Colonic mucosa (tissue), 4 donors: ENCODE measurements around the gene DOCK10. TPM values are rescaled to one million over a fixed set of nuclear protein-coding genes. Genes with fewer than 3 reads are reported as not detected.

ENCODE experiments used
- DNase-seq: peaks from one replicate; pipeline ENCODE4 v3.0.0-alpha.2; 2020
- H3K27ac ChIP-seq: fragments of 200-600 bp; one replicate; pipeline ENCODE4 v1.8.0; 2021
- H3K27me3 ChIP-seq: fragments of 200-600 bp; one replicate; pipeline ENCODE4 v1.8.0; 2021
- H3K36me3 ChIP-seq: fragments of 200-600 bp; one replicate; pipeline ENCODE4 v1.8.0; 2021
- H3K4me1 ChIP-seq: fragments of 200-600 bp; one replicate; pipeline ENCODE4 v1.8.0; 2021; ENCODE audit warnings: mild to moderate bottlenecking
- H3K4me3 ChIP-seq: fragments of 200-600 bp; one replicate; pipeline ENCODE4 v1.8.0; 2021
- H3K9ac ChIP-seq, 2 donors: one replicate each; pipeline ENCODE4 v1.7.0; 2013; ENCODE audit warnings: control low read depth in 2 of 2, low read depth in 2 of 2, low read length in 2 of 2
- H3K9me3 ChIP-seq: fragments of 200-600 bp; one replicate; pipeline ENCODE4 v1.8.0; 2021
- CTCF ChIP-seq: fragments of 200-600 bp; IDR thresholded peaks from one replicate; pipeline ENCODE4 v1.8.0; 2022; ENCODE audit warnings: antibody characterized with exemption, mild to moderate bottlenecking
- intact Hi-C: fragments of 100-400 bp; cut with DNase I; formaldehyde crosslinking; loops from one replicate; pipeline ENCODE4 v1.14.1; 2022
- total RNA-seq, 2 donors: library from RNA; stranded (reverse); fragmentation: NEBNext Ultra II Directional in 1 of 2; extraction: Animal tissue kit (Norgen Biotek cat#: 25700) in 1 of 2; gene quantifications; one replicate each; pipeline ENCODE4 v1.2.1, GENCODE V29; 2021
- donor health status: healthy.
- donor health status: DM: no; HTN: no; CAD: no.
- donor health status: DM: no; HTN: no; CAD: no.

The DOCK10 gene
- total RNA-seq, 2 donors from 2014 or later = 13.5 to 17.4 TPM

DNA sequence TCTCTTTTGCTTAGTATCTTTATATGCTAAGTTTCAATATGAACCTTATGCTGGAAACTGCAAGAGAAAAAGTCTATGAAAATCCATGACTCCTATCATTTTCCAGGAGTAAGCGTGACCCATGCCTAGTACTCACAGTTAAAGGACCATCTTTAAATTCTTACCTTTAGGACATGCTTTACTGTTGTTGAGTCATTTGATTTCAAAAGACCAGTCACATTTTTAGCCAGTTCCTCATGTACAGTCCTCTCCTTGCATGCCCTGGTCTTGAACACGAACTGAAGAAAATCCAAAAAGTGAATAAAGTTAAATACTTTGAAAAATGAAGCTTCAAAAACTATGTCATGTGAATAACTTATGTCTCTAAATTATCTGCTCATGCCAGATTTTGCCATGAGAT lies 208.3 kb downstream of the DOCK10 start:
- Histone ChIP-seq H3K9me3 (no peaks in the 10 kb centered on the region), H3K4me1 (no peaks in the 10 kb centered on the region), H3K4me3 (no peak overlapping the region), H3K27me3 (no peaks in the 10 kb centered on the region), H3K9ac (no peak overlapping the region), H3K27ac (no peak overlapping the region), H3K36me3 (no peaks in the 10 kb centered on the region)
- intact Hi-C loops = no loop called here
- DNase-seq = no peak
- no peak for TF ChIP-seq CTCF

DNA sequence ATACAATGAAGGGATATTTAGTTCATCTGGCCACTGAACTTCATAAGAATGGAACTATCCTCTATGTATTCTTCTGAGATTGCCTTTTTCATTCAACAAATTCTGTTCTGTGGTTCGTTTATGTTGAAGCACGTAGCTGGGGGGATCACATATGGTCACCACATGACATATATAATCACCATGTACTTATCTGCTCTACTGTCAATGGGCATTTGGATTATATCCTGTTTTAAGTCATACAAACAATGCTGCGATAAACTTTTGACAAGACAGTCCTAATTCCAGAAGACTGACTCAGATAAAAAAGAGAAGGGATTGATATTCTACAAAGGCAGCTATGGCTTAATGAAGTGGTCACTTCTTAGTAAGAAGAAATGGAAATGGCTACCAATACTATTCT lies 210.1 kb downstream of the DOCK10 start:
- no peaks in the 10 kb centered on the region for H3K27me3 ChIP-seq
- no peak for DNase-seq
- H3K4me3 ChIP-seq = no peak overlapping the region
- no peaks in the 10 kb centered on the region for H3K4me1 ChIP-seq
- TF ChIP-seq CTCF = no peak
- H3K9ac ChIP-seq = no peak overlapping the region
- H3K27ac ChIP-seq = no peak overlapping the region
- H3K9me3 ChIP-seq = no peaks in the 10 kb centered on the region
- intact Hi-C loops = no loop called here
- no peaks in the 10 kb centered on the region for H3K36me3 ChIP-seq

DNA sequence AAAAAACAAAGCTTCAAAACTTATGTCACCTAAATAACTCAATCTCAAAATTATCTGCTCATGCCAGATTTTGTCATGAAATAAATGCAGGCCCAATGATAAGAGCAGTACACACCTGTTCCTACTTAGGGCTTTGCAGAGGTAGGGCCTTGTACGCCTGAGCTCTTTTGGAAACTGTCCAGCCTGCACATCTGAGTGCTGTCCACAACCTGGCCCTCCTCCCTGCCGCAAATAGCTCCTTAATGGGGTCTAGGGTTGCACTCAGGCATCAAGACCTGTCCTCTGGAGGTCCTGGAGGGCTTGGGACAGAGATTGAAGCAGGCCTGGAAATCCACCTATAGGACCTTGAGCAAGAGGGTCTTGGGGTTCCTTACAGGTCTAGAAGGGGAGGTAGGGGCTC lies 210.7 kb downstream of the DOCK10 start:
- Histone ChIP-seq H3K4me1 (no peaks in the 10 kb centered on the region), H3K9me3 (no peaks in the 10 kb centered on the region), H3K4me3 (no peak overlapping the region), H3K27me3 (no peaks in the 10 kb centered on the region), H3K9ac (no peak overlapping the region), H3K27ac (no peak overlapping the region), H3K36me3 (no peaks in the 10 kb centered on the region)
- intact Hi-C loops = no loop called here
- no peak for TF ChIP-seq CTCF
- no peak for DNase-seq

GRCh38 chr2:224820283-224820991 lies 221.8 kb downstream of the DOCK10 start:
- intact Hi-C loops = no loop called here
- TF ChIP-seq CTCF = no peak
- Histone ChIP-seq H3K9ac (no peak overlapping the region), H3K27ac (no peak overlapping the region), H3K27me3 (no peaks in the 10 kb centered on the region), H3K9me3 (no peaks in the 10 kb centered on the region), H3K4me1 (no peaks in the 10 kb centered on the region), H3K36me3 (no peaks in the 10 kb centered on the region), H3K4me3 (no peak overlapping the region)
- DNase-seq = no peak

- no peak overlapping the region for H3K27ac ChIP-seq
- H3K4me3 ChIP-seq = no peak overlapping the region
- TF ChIP-seq CTCF = no peak
- intact Hi-C loops = no loop called here
- no peaks in the 10 kb centered on the region for H3K9me3 ChIP-seq
- H3K4me1 ChIP-seq = no peaks in the 10 kb centered on the region
- no peak overlapping the region for H3K9ac ChIP-seq
- no peaks in the 10 kb centered on the region for H3K27me3 ChIP-seq
- DNase-seq = no peak
- no peaks in the 10 kb centered on the region for H3K36me3 ChIP-seq
These were observed 223.2 kb downstream of the DOCK10 start for GRCh38 chr2:224819075-224819474.
